ENCODE data around the gene KCTD2. TPM values are rescaled to one million over a fixed set of nuclear protein-coding genes. Genes with fewer than 3 reads are reported as not detected.

The KCTD2 gene
- total RNA-seq, 1 donor from 2014 or later = 17.1 TPM

- Histone ChIP-seq H3K4me2 (ENCODE audit: low read length) (no peak overlapping the region), H3K9ac (ENCODE audit: low read length) (no peak overlapping the region), H4K20me1 (ENCODE audit: insufficient read depth, low read length) (no peaks in the 10 kb centered on the region), H3K36me3 (ENCODE audit: insufficient read depth, low read length) (no peaks in the 10 kb centered on the region), H3K9me3 (ENCODE audit: insufficient read depth, low read depth, low read length) (no peaks in the 10 kb centered on the region), H3K4me1 (ENCODE audit: insufficient read depth, low read length) (no peaks in the 10 kb centered on the region), H2AFZ (ENCODE audit: low read depth, low read length) (no peak overlapping the region), H3K79me2 (ENCODE audit: insufficient read depth, low read length) (no peaks in the 10 kb centered on the region), H3K4me3 (ENCODE audit: insufficient read depth, low read depth, low read length) (no peak overlapping the region), H3K27ac (ENCODE audit: low read depth, low read length) (no peak overlapping the region), H3K27me3 (ENCODE audit: insufficient read depth, low read length) (no peaks in the 10 kb centered on the region)
- TF ChIP-seq EZH2 (IDR thresholded peaks at IDR 0.05; ENCODE audit: insufficient read depth, low read length) (no peak), CTCF (IDR thresholded peaks at IDR 0.05; ENCODE audit: insufficient read depth, low read depth, low read length) (no peak)
- peaks cover 9% of the 10 kb centered on the region for H3K36me3 Mint-ChIP-seq (ENCODE audit: low read depth, unreplicated experiment)
- peaks cover 2% of the 10 kb centered on the region for H3K27me3 Mint-ChIP-seq (ENCODE audit: low read depth, unreplicated experiment)
- FAIRE-seq (no peak), DNase-seq (ENCODE audit: low read depth) (no peak)
- H3K4me1 Mint-ChIP-seq (ENCODE audit: low read depth, unreplicated experiment) = no peaks in the 10 kb centered on the region
- no peaks in the 10 kb centered on the region for H3K9me3 Mint-ChIP-seq (ENCODE audit: unreplicated experiment)
- no peak overlapping the region for H3K27ac Mint-ChIP-seq (ENCODE audit: unreplicated experiment)
- no peak overlapping the region for H3K4me3 Mint-ChIP-seq (ENCODE audit: unreplicated experiment)
Observed at GRCh38 chr17:75102385-75102821, 55.4 kb downstream of the KCTD2 start.

- no peak for TF ChIP-seq EZH2 (IDR thresholded peaks at IDR 0.05; ENCODE audit: insufficient read depth, low read length)
- no peak for TF ChIP-seq CTCF (IDR thresholded peaks at IDR 0.05; ENCODE audit: insufficient read depth, low read depth, low read length)
- no peak for DNase-seq (ENCODE audit: low read depth)
- no peak overlapping the region for H3K27ac Mint-ChIP-seq (ENCODE audit: unreplicated experiment)
Observed at GRCh38 chr17:75103601-75104554, 56.9 kb downstream of the KCTD2 start.

More at GRCh38 chr17:75103601-75104554, 56.9 kb downstream of the KCTD2 start:
- H3K27me3 Mint-ChIP-seq (ENCODE audit: low read depth, unreplicated experiment) = peaks cover 8% of the 10 kb centered on the region
- Histone ChIP-seq H3K4me1 (ENCODE audit: insufficient read depth, low read length) (peaks cover under 1% of the 10 kb centered on the region), H3K9ac (ENCODE audit: low read length) (no peak overlapping the region), H3K9me3 (ENCODE audit: insufficient read depth, low read depth, low read length) (no peaks in the 10 kb centered on the region), H2AFZ (ENCODE audit: low read depth, low read length) (no peak overlapping the region), H3K4me3 (ENCODE audit: insufficient read depth, low read depth, low read length) (no peak overlapping the region), H3K27me3 (ENCODE audit: insufficient read depth, low read length) (peaks cover under 1% of the 10 kb centered on the region), H3K79me2 (ENCODE audit: insufficient read depth, low read length) (no peaks in the 10 kb centered on the region), H3K36me3 (ENCODE audit: insufficient read depth, low read length) (no peaks in the 10 kb centered on the region), H4K20me1 (ENCODE audit: insufficient read depth, low read length) (no peaks in the 10 kb centered on the region), H3K4me2 (ENCODE audit: low read length) (no peak overlapping the region), H3K27ac (ENCODE audit: low read depth, low read length) (no peak overlapping the region)
- H3K36me3 Mint-ChIP-seq (ENCODE audit: low read depth, unreplicated experiment) = peaks cover 7% of the 10 kb centered on the region
- no peak overlapping the region for H3K4me3 Mint-ChIP-seq (ENCODE audit: unreplicated experiment)
- no peaks in the 10 kb centered on the region for H3K4me1 Mint-ChIP-seq (ENCODE audit: low read depth, unreplicated experiment)
- no peak for FAIRE-seq
- no peaks in the 10 kb centered on the region for H3K9me3 Mint-ChIP-seq (ENCODE audit: unreplicated experiment)
